GM19468 (cell line): ENCODE measurements around the gene UPK3A.
"Not testable (repeated sequence)": the region's sequence is repeated elsewhere in the genome, so short reads cannot be mapped to it uniquely, and the experiment has no call there.

Experiments
- ATAC-seq: cut with Tn5 transposase; IDR thresholded peaks from one replicate; pipeline ENCODE4 v1.9.1; 2021; ENCODE audit warnings: mild to moderate bottlenecking, moderate library complexity, moderate number of reproducible peaks; ENCODE audit not compliant: unreplicated experiment; ENCODE audit errors: extremely low read depth

The UPK3A gene

DNA sequence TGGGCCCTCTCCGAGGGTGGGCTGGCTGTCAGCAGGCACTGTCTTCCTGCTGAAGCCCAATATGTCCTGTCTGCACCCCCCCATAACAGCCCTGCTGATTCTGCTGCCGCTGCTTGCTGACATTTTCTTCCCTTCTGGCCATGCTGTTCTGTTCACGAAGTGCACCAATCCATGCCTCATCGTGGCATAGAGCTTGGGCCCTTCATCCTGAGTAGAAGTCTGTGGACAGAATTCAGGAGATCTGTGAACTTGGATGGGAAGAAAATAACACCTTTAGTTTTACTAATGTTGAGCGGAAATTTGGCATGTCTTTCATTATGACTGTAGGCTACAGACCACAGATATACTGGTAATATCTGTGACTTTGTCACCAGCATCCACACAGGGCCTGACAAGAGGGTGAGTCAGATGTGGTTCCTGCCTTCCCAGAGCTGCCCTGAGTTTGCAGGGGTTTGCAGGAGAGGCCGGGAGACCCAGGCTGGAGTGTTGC, 29.9 kb upstream of the UPK3A start:
- peak; percentile 42 for ATAC-seq

DNA sequence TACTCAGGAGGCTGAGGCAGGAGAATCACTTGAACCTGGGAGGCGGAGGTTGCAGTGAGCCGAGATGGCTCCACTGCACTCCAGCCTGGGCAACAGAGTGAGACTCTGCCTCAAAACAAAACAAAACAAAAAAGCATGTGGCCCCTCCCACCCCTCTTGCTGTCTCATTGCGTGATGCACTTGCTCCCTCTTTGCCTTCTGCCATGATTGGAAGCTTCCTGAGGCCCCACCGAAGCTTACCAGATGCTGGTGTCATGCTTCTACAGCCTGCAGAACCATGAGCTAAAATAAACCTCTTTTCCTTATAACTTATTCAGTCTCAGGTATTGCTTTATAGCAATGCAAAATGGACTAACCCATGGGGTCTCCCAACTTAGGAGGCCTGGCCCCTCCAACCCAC, 26.8 kb upstream of the UPK3A start:
- not testable (repeated sequence) for ATAC-seq

DNA sequence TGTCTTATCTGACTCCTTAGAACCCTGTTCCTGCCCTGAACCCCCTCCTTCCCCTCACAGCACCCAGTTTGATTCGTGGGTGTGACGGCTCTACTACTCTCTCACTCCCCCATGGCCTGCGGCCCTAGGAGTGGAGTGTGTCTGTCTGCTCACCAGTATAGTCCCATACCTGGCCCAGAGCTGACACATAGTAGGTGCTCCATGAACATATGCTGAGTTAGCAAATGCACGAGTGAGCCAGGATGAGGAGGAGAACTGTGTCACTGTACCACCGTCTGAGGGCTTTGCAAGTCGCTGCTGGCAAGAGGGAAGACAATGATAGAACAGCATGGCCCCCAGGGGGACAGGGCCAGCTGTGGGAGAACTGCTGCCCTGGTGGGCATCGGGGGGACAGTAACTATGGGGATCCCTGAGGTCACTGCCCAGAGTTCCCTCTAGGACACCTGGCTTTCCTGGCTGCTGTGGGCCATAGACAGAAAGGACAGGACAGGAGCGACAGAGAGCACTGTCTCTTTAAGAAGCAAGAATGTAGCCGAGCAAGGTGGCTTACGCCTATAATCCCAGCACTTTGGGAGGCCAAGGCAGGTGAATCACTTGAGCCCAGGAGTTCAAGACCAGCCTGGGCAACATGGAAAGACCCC, 24.9 kb upstream of the UPK3A start:
- ATAC-seq = no peak

DNA sequence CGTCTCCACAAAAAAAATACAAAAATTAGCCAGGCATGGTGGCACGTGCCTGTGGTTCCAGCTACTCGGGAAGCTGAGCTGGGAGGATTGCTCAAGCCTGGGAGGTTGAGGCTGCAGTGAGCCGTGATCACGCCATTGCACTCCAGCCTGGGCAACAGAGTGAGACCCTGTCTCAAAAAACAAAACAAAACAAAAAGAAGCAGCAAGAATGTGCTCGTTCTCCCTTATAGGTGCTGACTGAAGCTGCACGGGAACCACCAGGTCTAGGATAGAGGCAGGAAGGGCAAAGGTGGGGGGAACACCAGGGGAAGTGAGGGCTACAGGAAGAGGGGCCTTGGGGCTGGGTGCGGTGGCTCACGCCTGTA, 24.4 kb upstream of the UPK3A start:
- not testable (repeated sequence) for ATAC-seq

GRCh38 chr22:45261407-45262088, 23.2 kb upstream of the UPK3A start:
- ATAC-seq = no peak

- ATAC-seq = no peak
Observed at GRCh38 chr22:45262195-45262930, 22.4 kb upstream of the UPK3A start.

DNA sequence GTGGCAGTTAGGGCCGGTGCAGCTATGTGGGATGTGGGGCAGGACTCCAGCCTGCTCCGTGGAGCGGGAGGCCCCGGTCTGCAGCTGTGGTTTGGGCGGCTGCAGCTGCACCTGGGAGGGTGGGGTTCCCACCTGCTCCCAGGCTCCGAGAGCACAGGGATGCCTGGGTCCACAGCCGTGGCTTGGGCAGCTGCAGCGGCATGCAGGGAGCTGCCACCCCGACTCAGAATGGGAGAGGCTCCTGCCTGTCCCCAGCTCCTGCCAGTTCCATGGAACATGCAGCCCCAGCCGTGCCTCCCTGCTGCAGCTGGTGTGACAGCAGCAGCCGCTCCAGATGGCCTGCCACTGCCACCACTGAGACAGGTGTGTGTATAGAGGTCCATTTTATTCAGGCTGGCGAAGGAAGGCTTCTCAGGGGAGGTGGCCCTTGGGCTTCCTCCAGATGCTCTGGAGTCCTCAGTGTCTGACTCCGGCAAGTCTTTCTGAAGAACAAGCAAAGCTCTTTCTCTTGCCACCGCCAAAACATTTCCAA, 21.8 kb upstream of the UPK3A start:
- no peak for ATAC-seq

- peak; percentile 68 for ATAC-seq
Observed at GRCh38 chr22:45263463-45264269, 21.1 kb upstream of the UPK3A start.

GRCh38 chr22:45265535-45265934, 19.2 kb upstream of the UPK3A start:
- no peak for ATAC-seq

- no peak for ATAC-seq
Observed at GRCh38 chr22:45268167-45268957, 16.4 kb upstream of the UPK3A start.

GRCh38 chr22:45268958-45269844, 15.5 kb upstream of the UPK3A start:
- no peak for ATAC-seq

GRCh38 chr22:45270095-45271020, 14.4 kb upstream of the UPK3A start:
- no peak for ATAC-seq

GRCh38 chr22:45271667-45272201, 13.0 kb upstream of the UPK3A start:
- no peak for ATAC-seq

DNA sequence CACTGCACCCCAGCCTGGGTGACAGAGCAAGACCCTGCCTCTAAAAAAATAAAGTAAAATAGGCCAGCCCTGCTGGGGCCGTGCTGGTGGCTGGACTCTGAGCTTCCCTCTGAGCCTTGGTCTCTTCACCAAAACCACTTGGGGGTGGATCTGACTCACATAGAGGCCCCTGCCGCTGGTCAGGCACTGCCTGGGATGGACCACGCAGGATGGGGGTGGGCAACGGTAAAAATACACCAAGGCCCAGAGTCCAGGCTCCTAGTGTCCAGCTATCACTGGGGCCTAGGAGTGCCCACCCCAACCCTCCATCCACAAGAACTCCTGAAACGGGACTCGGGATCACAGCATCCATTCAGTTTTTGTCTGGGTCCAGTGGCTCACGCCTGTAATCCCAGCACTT, 12.3 kb upstream of the UPK3A start:
- ATAC-seq = no peak

DNA sequence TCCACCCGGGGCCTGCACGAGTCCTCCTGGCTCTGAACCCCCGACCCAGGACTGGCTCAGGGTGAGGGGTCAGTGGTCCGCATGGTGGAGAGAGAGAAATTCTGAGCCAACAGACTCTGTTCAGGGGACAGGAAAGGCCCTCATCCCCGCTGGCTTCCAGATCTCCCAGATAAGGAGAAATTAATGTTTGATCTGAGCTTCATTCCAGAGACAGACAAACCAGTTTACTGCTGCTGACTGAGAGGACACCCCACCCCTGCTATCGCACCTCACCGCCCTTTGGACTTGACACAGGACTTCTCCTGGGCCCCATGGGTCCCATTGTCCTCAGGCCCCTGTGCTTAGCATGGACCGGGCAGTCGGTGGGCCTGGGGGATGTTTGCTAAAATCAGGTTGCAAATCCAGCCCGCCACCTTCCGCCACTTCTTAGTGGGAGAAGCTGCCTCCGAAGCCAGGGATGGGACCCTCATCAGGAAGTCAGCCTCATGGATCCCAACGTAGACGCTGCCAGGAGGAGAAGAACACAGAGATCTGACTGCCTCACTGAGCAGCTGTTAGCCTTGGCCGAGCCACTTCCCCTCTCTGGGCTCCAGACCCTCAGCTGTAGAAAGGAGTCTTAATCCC, 11.2 kb upstream of the UPK3A start:
- no peak for ATAC-seq

DNA sequence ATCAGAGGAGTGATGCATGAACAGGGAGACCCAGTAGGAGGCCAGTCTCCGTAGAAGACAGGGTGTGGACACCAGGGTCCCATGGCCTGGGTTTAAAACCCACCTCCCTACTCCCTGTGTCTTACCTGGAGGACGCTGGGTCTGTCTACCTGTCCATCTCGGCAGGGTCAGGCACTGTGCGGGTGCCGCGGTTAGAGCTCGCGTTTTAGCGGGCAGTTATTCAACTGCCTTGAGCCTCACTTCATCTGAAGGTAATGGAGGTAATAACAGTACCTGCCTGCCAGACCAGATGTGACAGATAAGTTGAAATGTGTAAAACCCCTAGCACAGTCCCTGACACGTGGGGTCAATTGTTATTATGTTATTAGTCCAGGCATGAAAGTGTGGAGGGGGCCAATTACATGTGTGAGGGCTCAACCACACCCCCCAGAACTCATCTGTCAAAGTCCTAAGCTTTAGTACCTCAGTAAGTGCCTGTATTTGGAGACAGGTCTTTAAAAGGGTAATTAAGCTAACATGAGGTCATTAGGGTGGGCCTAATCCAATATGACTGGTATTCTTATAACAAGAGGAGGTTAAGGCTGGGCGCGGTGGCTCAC, 8.1 kb upstream of the UPK3A start:
- no peak for ATAC-seq
